Spleen (tissue), 7 donors: ENCODE measurements around the gene CHMP4A.

ENCODE experiments used
- POLR2A ChIP-seq, 3 donors: fragments of 450-650 bp; IDR thresholded peaks; one replicate each; pipeline ENCODE4 v1.5.1; 2017; ENCODE audit warnings: antibody characterized with exemption in 3 of 3, mild to moderate bottlenecking in 1 of 3
- POLR2AphosphoS5 ChIP-seq, 3 donors: sonication (generic); formaldehyde crosslinking; IDR thresholded peaks; one replicate each; pipeline ENCODE4 v1.5.1; 2017; ENCODE audit warnings: antibody characterized with exemption in 3 of 3
- TF ChIP-seq, protein P1 (sequence below), 11 experiments: fragments of 200-600 bp in 7 of 11; fragments of 450-650 bp in 4 of 11; sonication (generic) in 4 of 11; IDR thresholded peaks in 8 of 11; conservative IDR thresholded peaks in 3 of 11; 1 replicate in 7 of 11; 2 replicates in 4 of 11; pipeline versions ENCODE4 v1.4.0 to v1.8.0; 2016 to 2021; ENCODE audit warnings: antibody characterized with exemption in 11 of 11, inconsistent platforms in 4 of 11, mild to moderate bottlenecking in 1 of 11
- donor health status: DM: no; HTN: no; CAD: no; lungs with moderate emphysema.
- donor health status: DM: no; HTN: no; CAD: no.
- donor health status: DM: no; HTN: no; CAD: no.

DNA sequence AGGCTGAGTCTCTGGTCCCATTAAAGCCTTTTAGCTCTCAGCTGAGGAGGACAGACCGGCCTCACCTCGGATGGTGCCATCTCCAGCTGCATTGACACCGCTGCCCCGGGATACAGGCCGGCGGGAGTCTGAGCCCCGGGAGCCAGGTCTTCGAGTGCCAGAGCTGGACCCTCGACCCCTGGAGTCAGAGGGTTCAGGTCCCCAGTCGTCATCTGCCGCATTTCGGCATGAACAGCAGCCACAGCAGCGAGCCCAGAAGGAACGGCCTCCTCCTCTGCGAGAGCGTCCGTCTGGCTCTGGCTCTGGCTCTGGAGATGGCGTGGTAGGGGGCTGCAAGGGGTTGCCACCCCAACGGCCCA, 48.7 kb upstream of the CHMP4A start:
- no peak for TF ChIP-seq POLR2A (IDR thresholded peaks at IDR 0.05)
- TF ChIP-seq, protein P1, sequence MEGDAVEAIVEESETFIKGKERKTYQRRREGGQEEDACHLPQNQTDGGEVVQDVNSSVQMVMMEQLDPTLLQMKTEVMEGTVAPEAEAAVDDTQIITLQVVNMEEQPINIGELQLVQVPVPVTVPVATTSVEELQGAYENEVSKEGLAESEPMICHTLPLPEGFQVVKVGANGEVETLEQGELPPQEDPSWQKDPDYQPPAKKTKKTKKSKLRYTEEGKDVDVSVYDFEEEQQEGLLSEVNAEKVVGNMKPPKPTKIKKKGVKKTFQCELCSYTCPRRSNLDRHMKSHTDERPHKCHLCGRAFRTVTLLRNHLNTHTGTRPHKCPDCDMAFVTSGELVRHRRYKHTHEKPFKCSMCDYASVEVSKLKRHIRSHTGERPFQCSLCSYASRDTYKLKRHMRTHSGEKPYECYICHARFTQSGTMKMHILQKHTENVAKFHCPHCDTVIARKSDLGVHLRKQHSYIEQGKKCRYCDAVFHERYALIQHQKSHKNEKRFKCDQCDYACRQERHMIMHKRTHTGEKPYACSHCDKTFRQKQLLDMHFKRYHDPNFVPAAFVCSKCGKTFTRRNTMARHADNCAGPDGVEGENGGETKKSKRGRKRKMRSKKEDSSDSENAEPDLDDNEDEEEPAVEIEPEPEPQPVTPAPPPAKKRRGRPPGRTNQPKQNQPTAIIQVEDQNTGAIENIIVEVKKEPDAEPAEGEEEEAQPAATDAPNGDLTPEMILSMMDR (IDR thresholded peaks at IDR 0.05 in 8 of 11, conservative IDR thresholded peaks at IDR 0.05 in 3 of 11): no peak
- no peak for TF ChIP-seq POLR2AphosphoS5 (IDR thresholded peaks at IDR 0.05)
